HL-60 (cell line): ENCODE results near the gene MBTD1.
"Not testable (repeated sequence)": the region's sequence is repeated elsewhere in the genome, so short reads cannot be mapped to it uniquely, and the experiment has no call there.

Source experiments
- POLR2AphosphoS5 ChIP-seq: IDR thresholded peaks from 2 replicates; pipeline ENCODE4 v1.6.1; 2012; ENCODE audit warnings: low read depth
- SPI1 ChIP-seq: IDR thresholded peaks from 2 replicates; pipeline ENCODE4 v1.6.1; 2012; ENCODE audit warnings: low read depth, mild to moderate bottlenecking, borderline replicate concordance
- TF ChIP-seq, protein P1 (sequence below): IDR thresholded peaks from one replicate; pipeline ENCODE4 v1.5.1; 2011; ENCODE audit warnings: low read length, control low read depth, inconsistent platforms; ENCODE audit not compliant: insufficient read depth
- TF ChIP-seq, protein P2 (sequence below): IDR thresholded peaks from 2 replicates; pipeline ENCODE4 v1.6.1; 2012; ENCODE audit warnings: low read depth; ENCODE audit not compliant: insufficient replicate concordance

DNA sequence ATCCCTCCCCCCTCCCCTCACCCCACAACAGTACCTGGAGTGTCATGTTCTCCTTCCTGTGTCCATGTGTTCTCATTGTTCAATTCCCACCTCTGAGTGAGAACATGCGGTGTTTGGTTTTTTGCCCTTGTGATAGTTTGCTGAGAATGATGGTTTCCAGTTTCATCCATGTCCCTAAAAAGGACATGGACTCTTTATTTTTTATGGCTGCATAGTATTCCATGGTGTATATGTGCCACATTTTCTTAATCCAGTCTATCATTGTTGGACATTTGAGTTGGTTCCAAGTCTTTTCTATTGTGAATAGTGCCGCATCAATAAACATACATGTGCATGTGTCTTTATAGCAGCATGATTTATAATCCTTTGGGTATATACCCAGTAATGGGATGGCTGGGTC lies 34.5 kb upstream of the MBTD1 start:
- TF ChIP-seq, protein P1, sequence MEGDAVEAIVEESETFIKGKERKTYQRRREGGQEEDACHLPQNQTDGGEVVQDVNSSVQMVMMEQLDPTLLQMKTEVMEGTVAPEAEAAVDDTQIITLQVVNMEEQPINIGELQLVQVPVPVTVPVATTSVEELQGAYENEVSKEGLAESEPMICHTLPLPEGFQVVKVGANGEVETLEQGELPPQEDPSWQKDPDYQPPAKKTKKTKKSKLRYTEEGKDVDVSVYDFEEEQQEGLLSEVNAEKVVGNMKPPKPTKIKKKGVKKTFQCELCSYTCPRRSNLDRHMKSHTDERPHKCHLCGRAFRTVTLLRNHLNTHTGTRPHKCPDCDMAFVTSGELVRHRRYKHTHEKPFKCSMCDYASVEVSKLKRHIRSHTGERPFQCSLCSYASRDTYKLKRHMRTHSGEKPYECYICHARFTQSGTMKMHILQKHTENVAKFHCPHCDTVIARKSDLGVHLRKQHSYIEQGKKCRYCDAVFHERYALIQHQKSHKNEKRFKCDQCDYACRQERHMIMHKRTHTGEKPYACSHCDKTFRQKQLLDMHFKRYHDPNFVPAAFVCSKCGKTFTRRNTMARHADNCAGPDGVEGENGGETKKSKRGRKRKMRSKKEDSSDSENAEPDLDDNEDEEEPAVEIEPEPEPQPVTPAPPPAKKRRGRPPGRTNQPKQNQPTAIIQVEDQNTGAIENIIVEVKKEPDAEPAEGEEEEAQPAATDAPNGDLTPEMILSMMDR: not testable (repeated sequence)
- not testable (repeated sequence) for TF ChIP-seq POLR2AphosphoS5, SPI1
- TF ChIP-seq, protein P2, sequence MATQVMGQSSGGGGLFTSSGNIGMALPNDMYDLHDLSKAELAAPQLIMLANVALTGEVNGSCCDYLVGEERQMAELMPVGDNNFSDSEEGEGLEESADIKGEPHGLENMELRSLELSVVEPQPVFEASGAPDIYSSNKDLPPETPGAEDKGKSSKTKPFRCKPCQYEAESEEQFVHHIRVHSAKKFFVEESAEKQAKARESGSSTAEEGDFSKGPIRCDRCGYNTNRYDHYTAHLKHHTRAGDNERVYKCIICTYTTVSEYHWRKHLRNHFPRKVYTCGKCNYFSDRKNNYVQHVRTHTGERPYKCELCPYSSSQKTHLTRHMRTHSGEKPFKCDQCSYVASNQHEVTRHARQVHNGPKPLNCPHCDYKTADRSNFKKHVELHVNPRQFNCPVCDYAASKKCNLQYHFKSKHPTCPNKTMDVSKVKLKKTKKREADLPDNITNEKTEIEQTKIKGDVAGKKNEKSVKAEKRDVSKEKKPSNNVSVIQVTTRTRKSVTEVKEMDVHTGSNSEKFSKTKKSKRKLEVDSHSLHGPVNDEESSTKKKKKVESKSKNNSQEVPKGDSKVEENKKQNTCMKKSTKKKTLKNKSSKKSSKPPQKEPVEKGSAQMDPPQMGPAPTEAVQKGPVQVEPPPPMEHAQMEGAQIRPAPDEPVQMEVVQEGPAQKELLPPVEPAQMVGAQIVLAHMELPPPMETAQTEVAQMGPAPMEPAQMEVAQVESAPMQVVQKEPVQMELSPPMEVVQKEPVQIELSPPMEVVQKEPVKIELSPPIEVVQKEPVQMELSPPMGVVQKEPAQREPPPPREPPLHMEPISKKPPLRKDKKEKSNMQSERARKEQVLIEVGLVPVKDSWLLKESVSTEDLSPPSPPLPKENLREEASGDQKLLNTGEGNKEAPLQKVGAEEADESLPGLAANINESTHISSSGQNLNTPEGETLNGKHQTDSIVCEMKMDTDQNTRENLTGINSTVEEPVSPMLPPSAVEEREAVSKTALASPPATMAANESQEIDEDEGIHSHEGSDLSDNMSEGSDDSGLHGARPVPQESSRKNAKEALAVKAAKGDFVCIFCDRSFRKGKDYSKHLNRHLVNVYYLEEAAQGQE: not testable (repeated sequence)
